Measurements from ENCODE around the gene MBNL1. TPM values are rescaled to one million over a fixed set of nuclear protein-coding genes. Genes with fewer than 3 reads are reported as not detected.
A peak's percentile ranks its signal among the peaks of the same experiment; 100 is the strongest.

Gene MBNL1
- total and polyA plus RNA-seq, 11 donors, result 46.8 to 416 (median 189) TPM

GRCh38 chr3:152261329-152261728 is 7.4 kb upstream of the MBNL1 start:
- intact Hi-C loops (cut with DNase I), result loop anchor here in 4 of 10 donors (10.0 kb wide), 4 partner anchors 57 to 183 kb away; no protein-coding TSS in a partner anchor
- Histone ChIP-seq H3K27ac (peak overlapping the region in 1 of 12 donors; percentile 18), H3K4me1 (peaks cover 3 to 66% (median 18%) of the 10 kb centered on the region in 12 donors)

DNA sequence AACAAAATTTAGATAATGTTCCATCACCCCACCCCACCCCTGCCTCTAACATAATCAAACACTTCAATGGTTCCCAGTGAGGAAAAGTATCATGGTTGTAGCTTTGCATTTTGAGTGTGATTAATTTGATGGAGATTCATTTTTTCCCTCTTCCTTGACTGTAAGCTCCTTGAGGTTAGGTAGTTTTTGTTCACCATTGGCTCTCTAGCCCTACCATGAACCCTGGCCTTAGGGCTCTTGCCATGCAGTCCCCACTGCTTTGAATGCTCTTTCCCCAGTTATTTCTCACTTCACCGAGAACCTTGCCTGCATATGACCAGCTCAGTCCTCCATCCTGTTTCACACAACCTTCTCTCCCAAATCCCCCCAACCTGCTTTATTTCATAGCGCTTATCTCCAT is 5.0 kb upstream of the MBNL1 start:
- no peaks in the 10 kb centered on the region for H3K36me3 ChIP-seq
- H3K9me3 ChIP-seq, result no peaks in the 10 kb centered on the region
- TF ChIP-seq POLR2A (IDR thresholded peaks at IDR 0.05) (no peak), CTCF (IDR thresholded peaks at IDR 0.05) (no peak)
- ATAC-seq, result no peak
- DNase-seq, result no peak
- peak overlapping the region in 3 of 12 donors; percentile 32 to 98 (median 75) for H3K27ac ChIP-seq
- no peak overlapping the region for H3K4me3 ChIP-seq
- H3K4me1 ChIP-seq, result peaks cover 11 to 63% (median 35%) of the 10 kb centered on the region in 12 donors
- intact Hi-C loops (cut with DNase I), result loop anchor here in 4 of 10 donors (10.0 kb wide), 4 partner anchors 59 to 181 kb away; no protein-coding TSS in a partner anchor
- H3K27me3 ChIP-seq, result no peaks in the 10 kb centered on the region
- 49 to 98% (median 82%) methylated on average over 2 of the region's 2 CpGs for WGBS, 4 donors

More at GRCh38 chr3:152261329-152261728, 7.4 kb upstream of the MBNL1 start:
- H3K9me3 ChIP-seq, result no peaks in the 10 kb centered on the region
- ATAC-seq, result no peak
- H3K36me3 ChIP-seq, result no peaks in the 10 kb centered on the region
- H3K27me3 ChIP-seq, result no peaks in the 10 kb centered on the region
- 91 to 94% (median 92%) methylated on average over 3 of the region's 3 CpGs for WGBS, 4 donors
- no peak for DNase-seq
- TF ChIP-seq POLR2A (IDR thresholded peaks at IDR 0.05) (no peak), CTCF (IDR thresholded peaks at IDR 0.05) (no peak)
- no peak overlapping the region for H3K4me3 ChIP-seq

DNA sequence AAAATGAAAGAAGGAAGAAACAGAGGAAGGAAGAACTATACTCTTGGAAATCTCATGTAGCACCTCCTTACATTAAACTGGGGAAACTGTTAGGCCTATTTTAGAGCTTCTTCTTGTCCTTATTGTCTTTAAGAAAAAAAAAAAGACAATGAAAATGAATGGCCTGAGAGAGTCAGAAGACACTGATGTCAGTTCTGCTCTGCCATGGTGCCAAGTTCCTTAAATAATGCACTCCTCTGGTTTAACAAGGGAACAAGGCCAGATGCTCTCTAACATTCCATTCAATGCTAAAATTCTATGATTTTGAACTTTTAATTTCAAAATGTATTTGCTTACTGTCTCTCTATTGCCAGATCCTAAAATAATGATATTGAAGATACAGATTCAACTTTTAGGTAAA is 4.4 kb upstream of the MBNL1 start:
- no peak for TF ChIP-seq CTCF (IDR thresholded peaks at IDR 0.05)
- Histone ChIP-seq H3K9me3 (no peaks in the 10 kb centered on the region), H3K4me1 (peaks cover 11 to 57% (median 32%) of the 10 kb centered on the region in 12 donors), H3K27ac (peak overlapping the region in 6 of 12 donors; percentile 2 to 98 (median 28)), H3K36me3 (no peaks in the 10 kb centered on the region), H3K4me3 (no peak overlapping the region), H3K27me3 (no peaks in the 10 kb centered on the region)
- no peak for DNase-seq
- no peak for ATAC-seq
- intact Hi-C loops (cut with DNase I), result loop anchor here in 4 of 10 donors (10.0 kb wide), 4 partner anchors 60 to 180 kb away; no protein-coding TSS in a partner anchor

GRCh38 chr3:152266221-152266995 is 2.3 kb upstream of the MBNL1 start:
- WGBS, 4 donors, result 36 to 55% (median 43%) methylated on average over 3 of the region's 3 CpGs
- Histone ChIP-seq H3K9me3 (no peaks in the 10 kb centered on the region), H3K4me3 (peak overlapping the region in 8 of 12 donors; percentile 3 to 87 (median 70)), H3K27ac (peak overlapping the region; percentile 92 to 100 (median 99)), H3K36me3 (no peaks in the 10 kb centered on the region), H3K27me3 (no peaks in the 10 kb centered on the region), H3K4me1 (peaks cover 11 to 49% (median 32%) of the 10 kb centered on the region in 12 donors)
- DNase-seq (peak in 4 of 5 donors; percentile 71 to 86 (median 81)), ATAC-seq (peak; percentile 44 to 83 (median 74))
- TF ChIP-seq POLR2A (IDR thresholded peaks at IDR 0.05), result peak in 1 of 2 donors; percentile 59
- TF ChIP-seq CTCF (IDR thresholded peaks at IDR 0.05), result peak in 4 of 12 donors; percentile 11 to 27 (median 12)
- intact Hi-C loops (cut with DNase I), result loop anchor here in 9 of 10 donors (1.0 to 10.0 kb wide), 14 partner anchors 36 to 178 kb away; no protein-coding TSS in a partner anchor
